Left ventricle myocardium superior (tissue), 1 donor: ENCODE measurements around the gene PODXL2. TPM values are rescaled to one million over a fixed set of nuclear protein-coding genes. Genes with fewer than 3 reads are reported as not detected.

Experiments used
- ATAC-seq: fragments of 200-7000 bp; cut with Tn5 transposase; one replicate; pipeline ENCODE4 v1.9.1; 2020; ENCODE audit warnings: mild to moderate bottlenecking, moderate library complexity
- DNase-seq: peaks from one replicate; pipeline ENCODE4 v3.0.0-alpha.2; 2020
- intact Hi-C: fragments of 100-400 bp; cut with micrococcal nuclease; formaldehyde crosslinking; loops from one replicate; pipeline ENCODE4 v1.11.0; 2022
- total RNA-seq: library from RNA; stranded (reverse); fragmentation: NEBNext Ultra II Directional; extraction: Animal tissue kit (Norgen Biotek cat#: 25700); gene quantifications from one replicate; pipeline ENCODE4 v1.2.1, GENCODE V29; 2021
- donor health status: DM: no; HTN: yes; CAD: no; lungs with severe emphysema.

Gene PODXL2
- total RNA-seq, 1 donor from 2014 or later: 1.5 TPM

DNA sequence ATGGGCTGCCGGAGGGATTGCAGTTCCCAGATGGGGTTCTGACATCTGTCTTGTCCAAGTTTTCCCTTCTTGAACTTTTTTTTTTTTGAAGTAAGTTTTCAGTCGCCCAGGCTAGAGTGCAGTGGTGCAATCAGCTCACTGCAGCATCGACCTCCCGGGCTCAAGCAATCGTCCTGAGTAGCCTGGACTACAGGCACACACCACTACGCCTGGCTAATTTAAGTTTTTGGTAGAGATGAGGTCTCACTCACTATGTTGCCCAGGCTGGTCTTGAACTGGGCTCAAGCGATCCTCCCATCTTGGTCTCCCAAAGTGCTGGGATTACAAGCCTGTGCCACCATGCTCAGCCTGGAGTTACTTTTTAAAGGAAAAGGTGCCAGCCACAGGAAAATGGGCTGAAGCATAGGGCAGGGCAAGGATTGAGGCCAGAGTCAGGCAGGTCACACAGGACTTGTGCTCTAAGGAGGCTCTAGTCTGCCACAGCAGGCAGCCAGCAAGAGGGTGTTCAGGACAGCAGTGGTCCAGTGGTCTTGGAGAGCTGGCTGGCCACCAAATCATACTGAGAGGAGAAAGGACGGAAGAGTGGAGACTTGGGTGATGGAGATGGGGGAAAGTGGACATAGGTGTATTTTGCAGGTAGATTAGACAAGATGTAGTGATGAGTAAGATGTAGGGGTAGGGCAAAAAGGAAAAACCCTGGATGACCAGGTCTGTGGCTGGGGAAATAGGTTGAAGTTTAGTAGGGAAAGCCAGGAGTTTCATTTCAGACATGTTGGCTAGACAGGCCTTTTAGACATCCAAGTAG is 6.0 kb upstream of the PODXL2 start:
- DNase-seq (no peak), ATAC-seq (no peak)
- intact Hi-C loops: no loop called here

DNA sequence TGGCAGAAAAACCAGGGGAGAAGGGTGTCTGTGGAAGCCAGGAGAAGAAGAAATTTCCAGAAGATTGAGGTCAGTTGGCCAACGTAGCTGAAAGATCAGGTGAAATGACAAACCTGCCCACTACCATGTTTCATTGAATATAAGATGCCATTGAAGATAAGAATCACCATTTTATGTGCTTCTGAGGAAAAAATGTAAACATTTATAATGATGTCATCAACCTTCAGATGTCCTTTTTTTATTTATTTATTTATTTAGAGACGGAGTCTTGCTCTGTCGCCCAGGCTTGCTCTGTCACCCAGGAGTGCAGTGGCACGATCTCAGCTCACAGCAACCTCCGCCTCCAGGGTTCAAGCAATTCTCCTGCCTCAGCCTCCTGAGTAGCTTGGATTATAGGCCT is 4.9 kb upstream of the PODXL2 start:
- ATAC-seq: no peak
- intact Hi-C loops: no loop called here
- DNase-seq: no peak

- DNase-seq: no peak
- intact Hi-C loops: no loop called here
- no peak for ATAC-seq
Observed at GRCh38 chr3:127625821-127626220, 3.2 kb upstream of the PODXL2 start.

- ATAC-seq (no peak), DNase-seq (no peak)
- intact Hi-C loops: no loop called here
Observed at GRCh38 chr3:127628426-127628787, 578 bp upstream of the PODXL2 start.

DNA sequence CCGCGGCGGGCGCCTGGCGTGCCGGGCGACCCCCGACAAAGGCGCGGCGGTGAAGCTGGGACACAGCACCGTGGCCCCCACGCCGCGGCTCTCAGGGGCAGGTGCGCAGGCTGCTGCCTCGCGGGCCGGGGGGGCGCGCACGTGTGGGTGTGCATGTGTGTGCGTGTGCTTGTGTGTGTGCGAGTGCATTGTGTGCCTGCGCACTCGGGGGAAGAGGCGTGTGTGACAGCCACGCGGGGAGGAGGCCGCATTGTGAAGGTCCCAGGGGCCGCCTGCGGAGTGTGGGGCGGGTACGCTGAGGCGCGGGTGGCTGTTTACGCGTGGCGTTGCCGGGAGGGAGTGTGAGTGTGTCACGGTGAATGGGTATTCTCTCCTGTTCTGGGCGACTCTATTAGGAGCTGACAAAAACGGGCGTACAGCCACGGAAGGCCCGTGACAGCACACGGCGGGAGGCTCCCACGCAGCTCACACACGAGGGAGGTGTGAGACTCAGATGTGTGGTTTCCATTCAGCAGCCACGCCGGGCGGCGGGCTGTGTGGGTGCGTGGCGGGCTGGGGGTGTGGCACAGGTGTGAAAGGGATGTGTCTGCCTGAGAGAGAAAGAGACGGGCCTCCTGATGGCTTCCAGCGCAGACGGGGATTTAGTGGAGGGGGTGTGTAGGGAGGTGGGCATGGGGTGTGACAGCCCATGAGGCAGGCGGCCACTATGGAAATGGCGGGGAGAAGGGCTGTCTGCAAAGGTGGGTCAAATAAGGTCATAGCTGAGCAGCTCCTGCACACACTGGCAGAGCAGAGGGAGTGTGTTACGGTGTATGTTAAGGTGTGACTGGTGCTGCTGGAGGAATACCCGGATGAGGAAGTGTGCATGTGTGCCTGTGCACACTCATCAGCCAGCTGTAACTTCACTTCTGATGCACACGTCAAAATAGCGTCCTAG is 750 bp downstream of the PODXL2 start:
- DNase-seq: peak; percentile 44
- intact Hi-C loops: no loop called here
- peak; percentile 14 for ATAC-seq

DNA sequence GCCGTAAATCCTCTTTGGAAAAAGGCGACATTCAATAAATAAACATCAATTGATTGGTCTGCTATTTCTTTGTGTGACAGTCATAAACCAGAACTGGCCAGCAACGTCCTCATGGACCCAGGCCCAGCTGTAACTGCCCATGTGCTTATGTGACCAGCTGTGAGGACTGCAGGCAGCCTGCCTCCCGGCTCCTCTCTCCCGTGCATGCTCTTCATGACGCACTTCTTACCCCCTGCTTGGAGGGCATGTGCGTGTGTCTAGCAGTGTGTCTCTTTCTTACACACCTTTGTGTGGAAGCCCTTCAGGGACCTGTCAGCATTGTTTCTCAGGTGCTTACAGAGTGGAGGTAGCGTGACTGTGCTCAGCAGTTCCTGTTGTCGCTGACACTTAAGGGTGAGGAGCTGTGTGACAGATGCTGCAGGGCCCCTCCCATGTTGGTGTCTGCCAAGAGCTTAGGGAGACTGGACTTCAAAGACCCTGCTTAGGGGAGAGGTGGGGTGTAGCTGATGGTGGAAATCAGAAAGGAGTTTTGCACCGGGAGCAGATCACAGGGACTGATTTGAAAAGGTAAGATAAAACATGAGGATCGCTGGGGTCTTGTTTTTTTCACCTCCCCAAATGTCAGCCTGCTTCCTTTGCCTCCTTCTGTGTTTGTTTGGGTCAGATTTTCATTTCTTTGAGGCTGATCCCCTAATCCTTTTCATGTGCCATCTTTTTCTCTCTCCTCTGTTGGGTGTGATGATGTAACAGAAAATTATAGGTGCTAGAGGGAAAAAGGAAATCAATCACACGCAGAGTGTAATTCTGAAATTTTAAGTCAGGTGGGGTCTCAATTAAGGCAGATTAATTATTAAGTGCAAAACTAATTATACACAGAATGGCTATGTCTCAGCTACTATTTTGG is 2.1 kb downstream of the PODXL2 start:
- intact Hi-C loops: no loop called here
- DNase-seq (no peak), ATAC-seq (no peak)

- intact Hi-C loops: no loop called here
- no peak for DNase-seq
- ATAC-seq: no peak
Observed at GRCh38 chr3:127632035-127632820, 3.2 kb downstream of the PODXL2 start.

GRCh38 chr3:127634653-127635052 is 5.7 kb downstream of the PODXL2 start:
- ATAC-seq (no peak), DNase-seq (no peak)
- intact Hi-C loops: no loop called here

DNA sequence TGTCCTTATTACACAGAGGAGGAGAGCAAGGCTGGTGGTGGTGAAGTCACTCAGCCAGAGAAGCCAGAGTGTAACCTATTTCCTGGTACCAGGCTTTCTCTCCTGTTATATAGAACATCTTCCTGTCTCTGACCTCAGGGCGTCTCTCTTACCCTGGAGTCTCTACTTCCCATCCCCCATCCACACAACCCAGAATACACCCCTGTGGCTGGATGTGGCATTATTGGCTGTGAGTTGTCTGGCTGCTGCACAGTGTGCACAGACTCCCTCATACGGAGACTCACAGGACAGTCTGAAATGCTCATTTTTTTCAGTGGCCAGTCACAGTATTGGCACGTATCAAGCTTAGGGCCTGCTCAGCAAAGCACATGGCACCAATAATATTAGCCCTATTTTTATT is 8.6 kb downstream of the PODXL2 start:
- ATAC-seq (no peak), DNase-seq (no peak)
- intact Hi-C loops: no loop called here

DNA sequence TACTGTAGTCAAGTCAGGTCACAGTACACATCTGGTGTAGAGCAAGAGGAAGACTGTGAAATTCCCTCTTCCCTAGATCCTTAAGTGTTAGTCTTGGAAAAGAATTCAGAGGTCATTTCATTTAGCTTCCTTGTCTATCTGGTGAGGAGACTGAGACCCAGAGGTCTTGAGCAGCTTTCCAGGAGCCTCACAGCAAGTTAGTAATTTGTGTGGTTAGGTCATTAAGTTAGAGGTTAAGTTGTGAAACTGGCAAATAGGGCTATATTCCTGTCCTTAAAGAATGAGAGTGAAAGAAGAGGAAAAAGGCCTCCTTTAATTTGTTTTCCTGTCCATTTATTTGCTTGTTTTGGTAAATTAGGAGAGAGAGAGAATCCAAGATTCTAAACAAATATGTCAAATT is 9.0 kb downstream of the PODXL2 start:
- ATAC-seq (no peak), DNase-seq (no peak)
- intact Hi-C loops: no loop called here

GRCh38 chr3:127639173-127640041 is 10.4 kb downstream of the PODXL2 start:
- ATAC-seq (no peak), DNase-seq (no peak)
- intact Hi-C loops: no loop called here

GRCh38 chr3:127640042-127640355 is 11.0 kb downstream of the PODXL2 start:
- ATAC-seq: no peak
- DNase-seq: no peak
- intact Hi-C loops: no loop called here

DNA sequence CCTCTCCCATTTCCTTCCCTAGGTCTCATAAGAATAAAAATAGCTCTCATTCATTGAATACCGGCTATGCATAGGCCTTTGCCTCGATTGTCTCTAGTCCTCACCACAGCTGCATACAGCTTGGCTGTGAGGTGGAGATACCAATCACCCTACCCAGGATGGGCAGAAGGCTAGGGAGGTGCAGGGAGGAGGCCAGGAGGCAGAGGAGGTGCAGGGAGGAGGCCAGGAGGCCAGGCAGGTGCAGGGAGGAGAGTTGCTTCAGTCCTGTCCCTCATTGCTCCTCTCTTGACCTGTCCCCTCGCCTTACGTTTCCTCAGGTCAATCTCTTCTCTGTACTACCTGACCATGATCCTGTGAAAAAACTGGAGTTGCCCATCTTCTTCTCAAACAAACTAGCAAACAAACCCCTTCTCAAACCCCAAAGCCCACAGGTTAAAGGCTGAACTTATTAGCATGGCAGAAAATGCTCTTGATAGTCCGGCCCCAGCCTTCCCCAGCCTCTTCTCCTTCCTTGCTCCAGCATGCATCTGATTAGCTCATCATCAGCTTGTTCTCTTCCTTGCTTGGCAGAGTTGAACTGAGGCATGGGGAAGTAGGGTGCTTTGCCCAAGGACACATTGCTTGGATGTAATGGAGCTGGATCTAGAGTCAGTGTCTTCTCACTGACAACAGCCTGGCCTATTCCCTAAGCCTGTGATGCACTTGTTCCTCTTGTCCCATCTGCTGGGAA is 15.8 kb downstream of the PODXL2 start:
- ATAC-seq (no peak), DNase-seq (no peak)
- intact Hi-C loops: no loop called here

DNA sequence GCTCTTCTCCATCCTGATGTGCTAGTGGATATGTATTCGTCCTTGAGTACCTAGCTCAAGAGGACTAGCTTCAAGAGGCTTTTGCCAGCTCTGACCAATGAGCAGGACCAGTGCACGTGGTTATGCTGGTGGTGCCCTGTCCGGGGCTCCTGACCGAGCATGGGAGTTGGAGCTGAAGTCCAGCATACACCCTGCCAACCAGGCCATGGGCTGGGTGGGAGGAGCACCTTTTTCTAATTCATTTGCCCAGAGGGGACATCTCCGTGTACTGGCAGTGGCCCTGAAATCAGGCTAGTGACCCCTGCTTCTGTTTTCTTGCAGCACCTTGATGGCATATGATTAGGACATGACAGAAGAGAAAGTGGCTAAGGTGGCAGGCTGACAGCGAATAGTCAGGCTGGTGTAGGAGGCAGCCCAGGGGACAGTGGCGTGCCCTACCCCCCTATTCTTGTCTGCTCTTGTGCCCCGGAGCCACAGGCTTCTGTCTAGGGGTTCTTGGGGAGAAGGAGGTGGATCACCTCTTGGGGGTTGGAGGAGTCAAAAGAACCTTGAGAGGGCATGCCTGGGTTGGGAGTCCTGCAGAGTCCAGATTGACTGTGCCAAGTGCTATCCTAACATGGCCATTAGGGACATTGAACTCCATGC is 16.5 kb downstream of the PODXL2 start:
- ATAC-seq (no peak), DNase-seq (no peak)
- intact Hi-C loops: no loop called here

DNA sequence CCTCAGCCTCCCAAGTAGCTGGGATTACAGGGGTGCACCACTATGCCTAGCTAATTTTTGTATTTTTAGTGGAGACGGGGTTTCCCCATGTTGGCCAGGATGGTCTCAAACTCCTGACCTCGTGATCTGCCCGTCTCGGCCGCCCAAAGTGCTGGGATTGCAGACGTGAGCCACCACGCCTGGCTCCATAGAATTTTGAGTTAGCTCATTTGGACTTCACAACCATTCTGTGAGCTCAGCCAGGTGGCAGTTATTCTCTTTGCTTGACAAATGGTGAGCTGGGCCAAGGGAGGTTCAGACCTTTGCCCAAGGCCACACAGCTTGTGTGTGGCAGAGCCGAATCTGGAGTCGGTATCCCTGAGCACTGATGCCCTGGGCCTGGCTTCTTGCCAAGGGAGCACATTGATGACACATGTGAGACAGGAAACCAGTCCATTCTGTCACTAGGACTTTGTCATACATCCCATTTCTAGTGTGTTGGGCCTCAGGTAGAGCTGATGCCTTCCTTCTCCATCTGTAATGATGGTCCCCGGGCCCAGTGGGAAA is 17.6 kb downstream of the PODXL2 start:
- intact Hi-C loops: no loop called here
- ATAC-seq: no peak
- DNase-seq: no peak

DNA sequence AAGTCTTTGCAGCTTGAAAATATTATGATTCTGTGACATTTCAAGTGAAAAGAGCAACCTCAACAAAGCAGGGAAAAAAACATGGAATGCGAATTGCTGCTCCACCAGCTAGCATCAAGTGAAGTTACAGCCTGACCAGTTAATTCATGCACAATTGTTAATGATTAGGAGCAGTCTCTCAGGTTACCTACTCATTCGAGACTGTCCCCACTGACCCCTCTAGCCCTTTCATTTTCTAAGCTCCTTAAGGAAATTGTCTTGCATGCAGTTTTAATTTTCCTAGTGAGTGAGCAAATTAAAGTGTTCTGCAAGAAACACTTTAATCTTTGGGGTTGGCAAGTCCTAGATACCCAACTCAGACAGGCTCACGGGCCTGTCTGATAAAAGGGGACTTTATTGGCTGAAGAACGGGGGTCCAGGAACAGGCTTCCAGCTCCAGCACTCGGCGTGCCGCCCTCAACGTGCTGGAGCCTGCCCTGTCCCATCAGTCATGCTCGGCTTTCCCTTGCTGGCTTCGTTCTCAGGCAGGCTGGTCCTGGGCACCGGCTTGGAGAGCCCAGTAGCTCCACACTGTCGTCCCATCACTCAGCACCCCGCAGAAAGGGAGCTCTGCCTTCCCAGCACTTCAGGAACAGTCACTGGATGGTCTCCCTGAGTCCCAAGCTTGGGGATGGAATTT is 18.3 kb downstream of the PODXL2 start:
- no peak for ATAC-seq
- intact Hi-C loops: no loop called here
- DNase-seq: no peak
